K562 (cell line): ENCODE measurements around the gene YIF1A. TPM values are rescaled to one million over a fixed set of nuclear protein-coding genes. Genes with fewer than 3 reads are reported as not detected.

Experiments
- BCL6 ChIP-seq: fragments of 250-450 bp; sonication (Bioruptor Pico); IDR thresholded peaks from 2 replicates; pipeline ENCODE4 v1.4.0; 2020
- BRD9 ChIP-seq: fragments of 450-650 bp; IDR thresholded peaks from 2 replicates; pipeline ENCODE4 v1.6.1; 2018; ENCODE audit warnings: low read depth; ENCODE audit not compliant: partially characterized antibody
- DPF2 ChIP-seq: fragments of 450-650 bp; IDR thresholded peaks from 2 replicates; pipeline ENCODE4 v1.6.1; 2016
- FOXA3 ChIP-seq, 2 experiments: fragments of 450-650 bp in 1 of 2; sonication (generic) in 1 of 2; formaldehyde crosslinking; IDR thresholded peaks in 1 of 2; conservative IDR thresholded peaks in 1 of 2; 2 replicates each; pipeline versions ENCODE4 v1.4.0 to v1.8.0; 2020 to 2022; ENCODE audit warnings: mild to moderate bottlenecking in 2 of 2, missing genetic modification reagents in 1 of 2
- HNRNPK ChIP-seq: fragments of 200-400 bp; formaldehyde crosslinking; IDR thresholded peaks from one replicate; pipeline ENCODE4 v1.6.1; 2018; ENCODE audit warnings: mild to moderate bottlenecking, low read depth, low read length; ENCODE audit not compliant: poor library complexity, severe bottlenecking
- MXI1 ChIP-seq: IDR thresholded peaks from 2 replicates; pipeline ENCODE4 v1.6.1; 2011; ENCODE audit warnings: low read depth, mild to moderate bottlenecking, improper control_type of control experiment, low read length
- NONO ChIP-seq, 2 experiments: fragments of 200-400 bp in 1 of 2; fragments of 450-650 bp in 1 of 2; formaldehyde crosslinking in 1 of 2; IDR thresholded peaks; 2 replicates each; pipeline ENCODE4 v1.6.1; 2017; ENCODE audit warnings: low read depth in 2 of 2, mild to moderate bottlenecking in 2 of 2, moderate library complexity in 2 of 2, low read length in 1 of 2
- SIX5 ChIP-seq, 2 experiments: IDR thresholded peaks; 2 replicates each; pipeline ENCODE4 v1.6.1; 2011; ENCODE audit warnings: low read length in 2 of 2, borderline replicate concordance in 1 of 2, low read depth in 1 of 2, mild to moderate bottlenecking in 1 of 2, moderate library complexity in 1 of 2; ENCODE audit not compliant: insufficient read depth in 1 of 2
- SP1 ChIP-seq: sonication (generic); formaldehyde crosslinking; IDR thresholded peaks from 2 replicates; pipeline ENCODE4 v1.8.1; 2022; ENCODE audit warnings: mild to moderate bottlenecking, missing genetic modification reagents
- XRCC5 ChIP-seq: fragments of 200-400 bp; formaldehyde crosslinking; IDR thresholded peaks from 2 replicates; pipeline ENCODE4 v1.6.1; 2017; ENCODE audit warnings: low read depth, mild to moderate bottlenecking, low read length
- ZFP36 ChIP-seq: fragments of 150-350 bp; IDR thresholded peaks from 2 replicates; pipeline ENCODE4 v1.6.1; 2018; ENCODE audit warnings: low read length, low read depth; ENCODE audit not compliant: partially characterized antibody
- ZNF551 ChIP-seq: fragments of 250-450 bp; sonication (Bioruptor Pico); IDR thresholded peaks from 2 replicates; pipeline ENCODE4 v1.5.0; 2021; ENCODE audit warnings: mild to moderate bottlenecking, moderate library complexity
- polyA plus RNA-seq, 8 experiments: library from polyadenylated mRNA; depleted of rRNA in 4 of 8; stranded (reverse) in 5 of 8; unstranded in 3 of 8; fragments of >200 nt; fragmentation: Nextera tagmentation in 2 of 8; fragmentation: Illumina TruSeq in 1 of 8; extraction: Ambion mirVana in 2 of 8; extraction: Trizol in 1 of 8; gene quantifications; 2 replicates each; pipeline versions ENCODE4 v1.2.1 to v1.2.3, GENCODE V29; 2011 to 2014; ENCODE audit warnings: inconsistent platforms in 1 of 8, missing spikeins in 1 of 8
- total RNA-seq, 7 experiments: library from RNA; depleted of rRNA in 6 of 7; stranded (reverse); fragments of >200 nt in 6 of 7; fragmentation: Illumina TruSeq in 2 of 7; extraction: Trizol in 2 of 7; gene quantifications; 2 replicates each; pipeline versions ENCODE4 v1.2.1 to v1.2.3, GENCODE V29; 2011 to 2021; ENCODE audit warnings: low replicate concordance in 1 of 7
- TF ChIP-seq, protein P1 (sequence below), 3 experiments: fragments of 200-800 bp in 1 of 3; fragments of 250-450 bp in 1 of 3; fragments of 450-650 bp in 1 of 3; sonication (Bioruptor Pico) in 1 of 3; sonication (Bioruptor generic) in 1 of 3; formaldehyde crosslinking in 1 of 3; IDR thresholded peaks; 2 replicates each; pipeline versions ENCODE4 v1.6.1 to v1.8.0; 2016 to 2022; ENCODE audit warnings: mild to moderate bottlenecking in 2 of 3, missing genetic modification characterization in 2 of 3, missing compliant biosample characterization in 1 of 3, moderate library complexity in 1 of 3
- TF ChIP-seq, protein P2 (sequence below): fragments of 450-650 bp; IDR thresholded peaks from 2 replicates; pipeline ENCODE4 v1.6.1; 2016; ENCODE audit warnings: antibody characterized with exemption

Gene YIF1A
- total and polyA plus RNA-seq, 9 of the 15 experiments (the other 6 are each of a cell fraction or from before 2014, with no cell fraction given): 8.6 to 121 (median 77.2) TPM

GRCh38 chr11:66267379-66268243, 21.3 kb downstream of the YIF1A start (continued):
- TF ChIP-seq NONO (IDR thresholded peaks at IDR 0.05; ENCODE audit: low read depth in 2 of 2, low read length in 1 of 2) (peak in 1 of 2 experiments; percentile 97; a peak in 2 of 4 replicates), ZNF551 (CRISPR knock-in tag) (no peak), DPF2 (peak; percentile 41; the same call in 1 of the 2 replicates), FOXA3 (CRISPR knock-in tag; conservative IDR thresholded peaks at IDR 0.05 in 1 of 2, IDR thresholded peaks at IDR 0.05 in 1 of 2) (no peak), BCL6 (CRISPR knock-in tag) (no peak), ZFP36 (no peak), HNRNPK (no peak), SP1 (peak; percentile 86), SIX5 (IDR thresholded peaks at IDR 0.05; ENCODE audit: borderline replicate concordance in 1 of 2, insufficient read depth in 1 of 2, low read depth in 1 of 2, low read length in 2 of 2) (peak; percentile 6 to 14; a peak in 1 of 4 replicates), BRD9 (peak; percentile 30), XRCC5 (no peak), MXI1 (no peak)
- TF ChIP-seq, protein P1, sequence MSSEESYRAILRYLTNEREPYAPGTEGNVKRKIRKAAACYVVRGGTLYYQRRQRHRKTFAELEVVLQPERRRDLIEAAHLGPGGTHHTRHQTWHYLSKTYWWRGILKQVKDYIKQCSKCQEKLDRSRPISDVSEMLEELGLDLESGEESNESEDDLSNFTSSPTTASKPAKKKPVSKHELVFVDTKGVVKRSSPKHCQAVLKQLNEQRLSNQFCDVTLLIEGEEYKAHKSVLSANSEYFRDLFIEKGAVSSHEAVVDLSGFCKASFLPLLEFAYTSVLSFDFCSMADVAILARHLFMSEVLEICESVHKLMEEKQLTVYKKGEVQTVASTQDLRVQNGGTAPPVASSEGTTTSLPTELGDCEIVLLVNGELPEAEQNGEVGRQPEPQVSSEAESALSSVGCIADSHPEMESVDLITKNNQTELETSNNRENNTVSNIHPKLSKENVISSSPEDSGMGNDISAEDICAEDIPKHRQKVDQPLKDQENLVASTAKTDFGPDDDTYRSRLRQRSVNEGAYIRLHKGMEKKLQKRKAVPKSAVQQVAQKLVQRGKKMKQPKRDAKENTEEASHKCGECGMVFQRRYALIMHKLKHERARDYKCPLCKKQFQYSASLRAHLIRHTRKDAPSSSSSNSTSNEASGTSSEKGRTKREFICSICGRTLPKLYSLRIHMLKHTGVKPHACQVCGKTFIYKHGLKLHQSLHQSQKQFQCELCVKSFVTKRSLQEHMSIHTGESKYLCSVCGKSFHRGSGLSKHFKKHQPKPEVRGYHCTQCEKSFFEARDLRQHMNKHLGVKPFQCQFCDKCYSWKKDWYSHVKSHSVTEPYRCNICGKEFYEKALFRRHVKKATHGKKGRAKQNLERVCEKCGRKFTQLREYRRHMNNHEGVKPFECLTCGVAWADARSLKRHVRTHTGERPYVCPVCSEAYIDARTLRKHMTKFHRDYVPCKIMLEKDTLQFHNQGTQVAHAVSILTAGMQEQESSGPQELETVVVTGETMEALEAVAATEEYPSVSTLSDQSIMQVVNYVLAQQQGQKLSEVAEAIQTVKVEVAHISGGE (CRISPR knock-in tag; IDR thresholded peaks at IDR 0.05): 0 out of 6 replicates have a peak, but pooled peaks of 1 of the 3 experiments have one; percentile 28
- TF ChIP-seq, protein P2, sequence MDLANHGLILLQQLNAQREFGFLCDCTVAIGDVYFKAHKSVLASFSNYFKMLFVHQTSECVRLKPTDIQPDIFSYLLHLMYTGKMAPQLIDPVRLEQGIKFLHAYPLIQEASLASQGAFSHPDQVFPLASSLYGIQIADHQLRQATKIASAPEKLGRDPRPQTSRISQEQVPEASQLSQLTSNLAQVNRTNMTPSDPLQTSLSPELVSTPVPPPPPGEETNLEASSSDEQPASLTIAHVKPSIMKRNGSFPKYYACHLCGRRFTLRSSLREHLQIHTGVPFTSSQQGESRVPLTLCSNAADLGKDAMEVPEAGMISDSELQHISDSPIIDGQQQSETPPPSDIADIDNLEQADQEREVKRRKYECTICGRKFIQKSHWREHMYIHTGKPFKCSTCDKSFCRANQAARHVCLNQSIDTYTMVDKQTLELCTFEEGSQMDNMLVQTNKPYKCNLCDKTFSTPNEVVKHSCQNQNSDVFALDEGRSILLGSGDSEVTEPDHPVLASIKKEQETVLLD: no peak
